Measurements from ENCODE around the gene GPR31.

Gene GPR31

DNA sequence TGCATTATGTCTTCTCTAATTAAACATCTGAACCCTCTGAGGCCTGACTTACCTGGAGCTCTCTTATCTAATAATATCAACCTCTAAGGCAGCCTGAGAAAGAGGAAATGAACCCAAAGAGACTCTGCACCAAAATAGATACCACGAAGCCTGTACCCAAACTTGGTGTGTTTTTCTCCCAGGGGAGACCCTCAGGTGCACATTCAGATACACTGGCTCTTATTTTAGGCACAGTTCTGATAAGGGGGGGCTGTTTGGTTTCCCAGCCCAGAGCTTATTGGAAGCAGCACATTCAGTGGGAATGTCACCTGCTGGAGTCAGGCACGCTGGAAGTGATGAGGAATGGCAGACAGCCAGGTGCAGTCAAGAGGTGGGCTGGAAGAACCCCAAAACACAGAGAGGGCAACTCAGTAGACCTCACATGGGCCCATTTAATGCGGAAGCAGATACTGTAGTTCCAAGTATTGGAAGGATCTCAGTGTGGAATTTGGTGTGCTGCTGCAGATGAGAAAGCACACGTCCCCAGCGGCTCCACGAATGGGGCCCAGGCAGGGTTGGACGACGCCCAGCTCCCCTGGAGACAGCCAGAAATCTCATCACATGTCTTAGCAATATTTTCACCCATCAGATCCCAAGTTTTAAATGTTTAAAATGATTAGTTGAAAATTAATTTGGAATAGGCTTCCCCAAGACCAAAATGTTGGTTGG lies 44.6 kb downstream of the GPR31 start:
- Histone ChIP-seq H3K9me3 (ENCODE audit: low read length) (no peaks in the 10 kb centered on the region), H3K36me3 (ENCODE audit: insufficient read depth, low read length) (no peaks in the 10 kb centered on the region), H3K4me3 (ENCODE audit: low read depth in 1 of 2, low read length in 2 of 2) (no peak overlapping the region), H3K9ac (ENCODE audit: low read length) (no peak overlapping the region), H3K27ac (ENCODE audit: low read depth, low read length) (no peak overlapping the region), H3K27me3 (ENCODE audit: control insufficient read depth in 1 of 2, insufficient read depth in 2 of 2, low read length in 2 of 2) (no peaks in the 10 kb centered on the region), H3K4me1 (ENCODE audit: insufficient read depth, low read length) (peaks cover 13% of the 10 kb centered on the region)

DNA sequence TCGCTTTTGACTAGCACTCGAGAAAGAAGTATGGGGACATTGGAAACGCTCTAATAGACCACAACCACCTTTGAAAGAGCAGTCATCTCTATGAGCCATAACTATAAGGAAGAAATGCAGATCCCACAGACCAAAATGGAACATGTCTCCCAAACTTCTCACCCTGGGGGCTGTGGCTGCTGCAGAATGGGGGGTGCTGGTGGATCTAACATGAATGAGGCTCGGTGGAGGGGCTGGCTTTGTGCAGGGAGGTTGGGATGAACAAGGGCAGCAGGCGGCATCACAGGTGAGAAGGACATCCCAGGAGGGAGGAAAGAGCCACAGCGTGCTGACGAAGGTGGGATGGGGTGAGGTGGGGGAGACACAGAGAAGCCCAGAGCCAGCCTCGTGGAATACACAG lies 45.4 kb downstream of the GPR31 start:
- H3K4me3 ChIP-seq (ENCODE audit: low read depth in 1 of 2, low read length in 2 of 2) = no peak overlapping the region
- no peaks in the 10 kb centered on the region for H3K9me3 ChIP-seq (ENCODE audit: low read length)
- H3K27me3 ChIP-seq (ENCODE audit: control insufficient read depth in 1 of 2, insufficient read depth in 2 of 2, low read length in 2 of 2) = no peaks in the 10 kb centered on the region
- H3K27ac ChIP-seq (ENCODE audit: low read depth, low read length) = no peak overlapping the region
- H3K9ac ChIP-seq (ENCODE audit: low read length) = no peak overlapping the region
- no peaks in the 10 kb centered on the region for H3K36me3 ChIP-seq (ENCODE audit: insufficient read depth, low read length)
- peaks cover 13% of the 10 kb centered on the region for H3K4me1 ChIP-seq (ENCODE audit: insufficient read depth, low read length)

DNA sequence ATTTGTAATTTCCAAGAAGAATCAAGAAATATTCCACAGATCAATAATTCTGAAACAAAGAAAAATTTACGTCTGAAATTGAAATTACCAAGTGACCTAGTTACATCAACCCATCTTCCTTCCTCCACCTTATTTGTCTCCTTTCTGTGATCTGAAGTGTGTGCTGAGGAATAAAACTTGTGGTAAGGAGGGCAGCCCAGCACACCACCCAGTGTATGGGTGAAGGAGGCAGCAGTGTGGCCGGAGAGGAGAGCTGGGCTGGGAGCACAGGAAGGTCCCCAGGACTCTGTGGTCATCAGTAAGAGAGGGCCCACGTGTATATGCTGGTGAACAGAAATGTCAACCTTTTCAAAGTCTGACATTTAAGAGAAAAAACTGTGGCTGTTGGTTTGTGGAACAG lies 46.2 kb downstream of the GPR31 start:
- H3K27ac ChIP-seq (ENCODE audit: low read depth, low read length) = no peak overlapping the region
- no peak overlapping the region for H3K4me3 ChIP-seq (ENCODE audit: low read depth in 1 of 2, low read length in 2 of 2)
- H3K9me3 ChIP-seq (ENCODE audit: low read length) = no peaks in the 10 kb centered on the region
- H3K9ac ChIP-seq (ENCODE audit: low read length) = no peak overlapping the region
- no peaks in the 10 kb centered on the region for H3K36me3 ChIP-seq (ENCODE audit: insufficient read depth, low read length)
- peaks cover 9% of the 10 kb centered on the region for H3K4me1 ChIP-seq (ENCODE audit: insufficient read depth, low read length)
- H3K27me3 ChIP-seq (ENCODE audit: control insufficient read depth in 1 of 2, insufficient read depth in 2 of 2, low read length in 2 of 2) = no peaks in the 10 kb centered on the region

DNA sequence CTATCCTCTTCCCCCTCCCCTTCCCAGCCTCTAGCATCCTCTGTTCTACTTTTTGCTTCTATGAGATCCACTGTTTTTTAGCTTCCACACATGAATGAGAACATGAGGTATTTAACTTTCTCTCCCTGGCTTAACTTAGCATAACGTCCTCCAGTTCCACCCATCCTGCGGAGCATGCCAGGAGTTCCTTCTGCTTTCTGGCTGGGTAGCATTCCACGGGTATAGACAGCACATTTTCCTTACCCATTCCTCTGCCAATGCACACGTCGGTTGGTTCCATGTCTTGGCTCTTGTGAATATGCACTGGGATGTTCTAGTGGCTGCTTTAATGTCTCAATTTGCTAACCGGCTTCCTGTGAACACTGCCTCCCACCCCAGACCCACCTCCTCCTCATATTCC lies 48.1 kb downstream of the GPR31 start:
- Histone ChIP-seq H3K27ac (ENCODE audit: low read depth, low read length) (no peak overlapping the region), H3K9me3 (ENCODE audit: low read length) (no peaks in the 10 kb centered on the region), H3K9ac (ENCODE audit: low read length) (no peak overlapping the region), H3K4me1 (ENCODE audit: insufficient read depth, low read length) (no peaks in the 10 kb centered on the region), H3K27me3 (ENCODE audit: control insufficient read depth in 1 of 2, insufficient read depth in 2 of 2, low read length in 2 of 2) (no peaks in the 10 kb centered on the region), H3K36me3 (ENCODE audit: insufficient read depth, low read length) (no peaks in the 10 kb centered on the region), H3K4me3 (ENCODE audit: low read depth in 1 of 2, low read length in 2 of 2) (no peak overlapping the region)

DNA sequence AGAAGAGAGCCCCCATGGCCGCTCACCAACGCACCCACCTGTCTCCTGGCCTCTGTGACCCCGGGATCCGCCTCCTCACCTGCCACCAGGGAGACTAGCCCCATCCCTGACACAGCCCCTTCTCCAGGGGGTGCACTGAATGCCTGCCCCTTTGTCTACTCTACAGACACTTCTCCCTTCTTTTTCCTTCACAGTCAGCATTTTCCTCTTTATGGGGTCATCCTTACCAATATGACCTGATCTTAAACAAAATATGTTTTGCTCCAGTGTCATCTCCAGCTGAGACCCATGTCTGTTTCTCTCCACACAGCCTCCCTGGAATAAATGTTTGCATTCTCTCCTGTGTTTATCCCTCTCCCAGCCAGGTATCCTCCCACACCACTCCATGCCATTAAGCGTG lies 49.5 kb downstream of the GPR31 start:
- Histone ChIP-seq H3K9ac (ENCODE audit: low read length) (no peak overlapping the region), H3K4me3 (ENCODE audit: low read depth in 1 of 2, low read length in 2 of 2) (no peak overlapping the region), H3K4me1 (ENCODE audit: insufficient read depth, low read length) (no peaks in the 10 kb centered on the region), H3K36me3 (ENCODE audit: insufficient read depth, low read length) (no peaks in the 10 kb centered on the region), H3K27me3 (ENCODE audit: control insufficient read depth in 1 of 2, insufficient read depth in 2 of 2, low read length in 2 of 2) (no peaks in the 10 kb centered on the region), H3K9me3 (ENCODE audit: low read length) (no peaks in the 10 kb centered on the region), H3K27ac (ENCODE audit: low read depth, low read length) (no peak overlapping the region)

DNA sequence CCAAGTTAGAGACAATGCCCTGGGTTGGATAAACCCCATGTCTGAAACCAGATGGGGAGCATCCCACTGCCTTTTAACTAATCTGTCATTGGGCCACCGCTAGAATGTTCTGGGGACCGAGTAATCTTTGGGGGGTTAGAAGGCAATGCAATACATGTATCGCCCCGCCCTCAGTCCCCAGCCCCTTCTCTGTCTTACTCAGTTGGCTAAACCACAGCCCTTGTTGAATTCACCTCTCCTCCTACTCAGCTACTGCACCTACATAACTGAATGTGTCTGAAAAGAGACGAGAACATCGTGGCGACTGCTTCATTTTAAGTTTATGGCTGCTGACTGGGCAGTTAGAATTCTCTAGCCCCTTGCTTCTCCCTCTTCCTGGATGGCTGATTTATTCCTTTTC lies 50.0 kb downstream of the GPR31 start:
- Histone ChIP-seq H3K27ac (ENCODE audit: low read depth, low read length) (no peak overlapping the region), H3K9ac (ENCODE audit: low read length) (no peak overlapping the region), H3K4me1 (ENCODE audit: insufficient read depth, low read length) (no peaks in the 10 kb centered on the region), H3K36me3 (ENCODE audit: insufficient read depth, low read length) (no peaks in the 10 kb centered on the region), H3K9me3 (ENCODE audit: low read length) (no peaks in the 10 kb centered on the region), H3K27me3 (ENCODE audit: control insufficient read depth in 1 of 2, insufficient read depth in 2 of 2, low read length in 2 of 2) (no peaks in the 10 kb centered on the region), H3K4me3 (ENCODE audit: low read depth in 1 of 2, low read length in 2 of 2) (no peak overlapping the region)

DNA sequence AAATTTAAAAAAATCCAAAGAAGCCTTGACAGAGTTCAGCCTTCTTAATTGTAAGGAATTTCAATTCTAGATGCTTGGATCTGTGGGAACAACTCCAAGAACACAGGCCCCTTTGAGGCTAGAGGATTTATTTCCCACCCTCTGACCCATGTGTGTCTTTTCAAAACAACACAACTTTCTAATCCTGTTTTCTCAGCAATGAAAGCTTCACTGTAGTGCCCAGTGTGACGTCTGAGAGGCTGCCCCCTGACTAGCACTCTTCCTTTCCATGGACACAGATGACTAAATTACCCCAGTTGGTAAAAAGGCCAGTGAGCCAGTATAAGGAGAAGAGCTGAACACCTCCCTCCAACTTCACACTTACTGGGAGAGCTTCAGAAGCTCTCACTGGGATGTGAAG lies 51.4 kb downstream of the GPR31 start:
- H3K27ac ChIP-seq (ENCODE audit: low read depth, low read length) = no peak overlapping the region
- H3K36me3 ChIP-seq (ENCODE audit: insufficient read depth, low read length) = no peaks in the 10 kb centered on the region
- H3K9ac ChIP-seq (ENCODE audit: low read length) = no peak overlapping the region
- no peaks in the 10 kb centered on the region for H3K4me1 ChIP-seq (ENCODE audit: insufficient read depth, low read length)
- H3K4me3 ChIP-seq (ENCODE audit: low read depth in 1 of 2, low read length in 2 of 2) = no peak overlapping the region
- no peaks in the 10 kb centered on the region for H3K9me3 ChIP-seq (ENCODE audit: low read length)
- H3K27me3 ChIP-seq (ENCODE audit: control insufficient read depth in 1 of 2, insufficient read depth in 2 of 2, low read length in 2 of 2) = no peaks in the 10 kb centered on the region
